CD4-positive, alpha-beta T cell treated with Interferon alpha-2 for 1 hour (primary cell): ENCODE measurements around the gene MCM3AP.
"Not testable (repeated sequence)": the region's sequence is repeated elsewhere in the genome, so short reads cannot be mapped to it uniquely, and the experiment has no call there.

Experiments used
- DNase-seq, 2 donors: peaks; one replicate each; pipeline ENCODE4 v3.0.0-alpha.2; 2020 to 2022

Gene MCM3AP

GRCh38 chr21:46310260-46310659 is 24.8 kb upstream of the MCM3AP start:
- DNase-seq = not testable (repeated sequence)

GRCh38 chr21:46308431-46308830 is 23.0 kb upstream of the MCM3AP start:
- DNase-seq = no peak

GRCh38 chr21:46307625-46308024 is 22.2 kb upstream of the MCM3AP start:
- no peak for DNase-seq

GRCh38 chr21:46304955-46305354 is 19.5 kb upstream of the MCM3AP start:
- DNase-seq = no peak

- DNase-seq = no peak
Measured at GRCh38 chr21:46304437-46304836, 19.0 kb upstream of the MCM3AP start.

GRCh38 chr21:46301759-46302158 is 16.3 kb upstream of the MCM3AP start:
- no peak for DNase-seq

GRCh38 chr21:46299167-46299566 is 13.8 kb upstream of the MCM3AP start:
- DNase-seq = no peak

GRCh38 chr21:46297338-46298271 is 12.2 kb upstream of the MCM3AP start:
- no peak for DNase-seq

- peak; percentile 45 to 60 for DNase-seq
Measured at GRCh38 chr21:46295996-46296752, 10.8 kb upstream of the MCM3AP start.

GRCh38 chr21:46295177-46295770 is 9.9 kb upstream of the MCM3AP start:
- no peak for DNase-seq

GRCh38 chr21:46294647-46295176 is 9.3 kb upstream of the MCM3AP start:
- DNase-seq = no peak

GRCh38 chr21:46291561-46291960 is 6.2 kb upstream of the MCM3AP start:
- DNase-seq = no peak

- no peak for DNase-seq
Measured at GRCh38 chr21:46289655-46290179, 4.3 kb upstream of the MCM3AP start.

- no peak for DNase-seq
Measured at GRCh38 chr21:46287541-46287940, 2.1 kb upstream of the MCM3AP start.

- DNase-seq = no peak
Measured at GRCh38 chr21:46286648-46287002, 1.2 kb upstream of the MCM3AP start.

- DNase-seq = peak; percentile 78 to 87
Measured at GRCh38 chr21:46285761-46286647, 593 bp upstream of the MCM3AP start, which contains the start of gene YBEY. Gene YBEY (plus strand): TSS chr21:46286342. CDS start chr21:46286914, 572 bp downstream.

- DNase-seq = no peak
Measured at GRCh38 chr21:46284733-46285132, 678 bp downstream of the MCM3AP start.

GRCh38 chr21:46284077-46284644 is 1.2 kb downstream of the MCM3AP start:
- no peak for DNase-seq

GRCh38 chr21:46274797-46275390 is 10.5 kb downstream of the MCM3AP start:
- DNase-seq = no peak

- DNase-seq = no peak
Measured at GRCh38 chr21:46273341-46273740, 12.1 kb downstream of the MCM3AP start.

GRCh38 chr21:46269466-46269865 is 15.9 kb downstream of the MCM3AP start:
- DNase-seq = no peak
